GM21526 (cell line): ENCODE data around the gene EXOC3L1.

ENCODE experiments used
- ATAC-seq: cut with Tn5 transposase; IDR thresholded peaks from one replicate; pipeline ENCODE4 v1.9.1; 2021; ENCODE audit warnings: moderate library complexity; ENCODE audit not compliant: unreplicated experiment, low FRiP score

EXOC3L1 gene

GRCh38 chr16:67150047-67150832, 39.7 kb downstream of the EXOC3L1 start:
- ATAC-seq = no peak

- ATAC-seq = no peak
Observed at GRCh38 chr16:67149276-67150046, 40.5 kb downstream of the EXOC3L1 start.

DNA sequence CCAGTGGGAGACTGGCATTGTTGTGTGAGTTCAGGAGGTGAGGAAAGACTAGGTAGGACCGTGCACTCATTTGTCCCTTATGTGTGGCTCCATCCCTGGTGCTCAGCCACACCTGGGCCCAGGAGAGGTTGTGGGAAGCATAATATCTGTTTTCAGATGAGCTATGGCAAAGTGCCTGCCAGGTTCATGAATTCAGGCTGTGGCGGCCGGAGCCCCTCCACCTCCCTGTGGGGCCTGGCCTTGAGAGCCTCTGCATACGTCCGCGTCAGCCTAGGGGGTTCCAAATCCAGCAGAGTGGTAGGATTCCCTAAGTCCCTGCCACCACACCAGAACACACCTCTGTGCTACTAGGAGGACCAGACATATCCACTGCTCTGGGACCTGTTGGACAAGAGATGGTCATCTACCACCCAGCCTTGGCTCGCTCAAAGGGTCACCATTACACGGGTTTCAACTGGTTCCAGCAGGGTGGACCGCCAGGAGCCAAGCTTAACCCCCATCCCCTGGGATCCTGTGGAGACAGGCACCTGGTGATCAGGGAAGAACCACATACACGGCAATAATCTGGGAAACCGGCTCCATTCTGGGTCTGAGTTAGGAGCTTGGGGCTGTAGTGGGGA, 41.2 kb downstream of the EXOC3L1 start:
- ATAC-seq = no peak

DNA sequence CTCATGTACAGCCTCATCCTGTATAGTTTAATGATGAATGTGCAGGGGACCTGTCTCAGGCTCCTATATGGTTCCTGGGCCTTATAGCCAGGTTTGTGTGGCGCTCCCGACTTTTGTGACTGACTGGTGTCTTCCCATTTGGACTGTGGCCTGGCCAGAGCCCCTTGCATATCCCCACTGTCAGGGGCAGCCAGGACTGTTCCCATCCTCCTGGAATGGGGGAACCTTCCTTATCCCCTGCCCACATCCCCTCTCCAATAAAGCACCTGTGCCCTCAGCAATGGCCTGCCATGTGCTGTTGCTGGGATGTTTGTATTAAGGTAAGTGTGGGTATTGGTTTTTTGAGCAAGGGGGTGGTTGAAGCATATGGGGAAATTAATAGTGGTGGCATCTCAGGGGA, 41.7 kb downstream of the EXOC3L1 start:
- ATAC-seq = no peak

DNA sequence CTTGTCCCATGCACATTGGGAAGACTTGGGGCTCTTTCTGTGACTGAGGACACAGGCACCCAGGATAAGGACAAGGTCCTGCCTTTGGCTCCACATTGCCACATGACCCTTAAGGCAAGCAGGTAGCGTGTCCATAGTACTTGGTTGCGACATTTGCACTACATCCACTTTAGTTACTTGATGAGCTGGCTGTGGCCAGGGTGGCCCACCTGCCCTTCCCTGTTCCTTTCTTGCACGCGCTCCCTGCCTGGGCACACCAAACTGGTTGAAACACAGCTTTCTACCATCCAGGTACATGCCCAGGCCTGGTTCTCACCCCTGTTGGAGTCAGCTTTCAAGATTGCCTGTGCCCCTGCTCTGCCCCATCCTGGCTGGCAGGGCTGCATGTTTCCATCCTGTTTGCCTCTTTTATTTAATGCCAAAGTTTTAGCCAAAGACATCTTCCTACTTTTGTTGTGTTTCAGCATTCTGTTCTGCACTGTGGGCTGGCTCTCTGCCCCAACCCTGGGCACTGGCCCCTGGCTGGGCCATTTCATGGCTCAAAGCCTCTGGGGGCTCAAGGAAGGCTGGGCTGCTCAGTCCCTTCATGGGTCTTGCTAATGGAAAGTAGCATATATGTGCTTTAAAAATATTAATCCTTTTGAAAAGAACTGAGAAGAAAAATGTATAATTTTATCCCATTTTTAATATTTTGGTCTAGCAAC, 42.3 kb downstream of the EXOC3L1 start:
- no peak for ATAC-seq

- no peak for ATAC-seq
Observed at GRCh38 chr16:67146523-67147357, 43.2 kb downstream of the EXOC3L1 start.

GRCh38 chr16:67145746-67146145, 44.2 kb downstream of the EXOC3L1 start:
- ATAC-seq = no peak

DNA sequence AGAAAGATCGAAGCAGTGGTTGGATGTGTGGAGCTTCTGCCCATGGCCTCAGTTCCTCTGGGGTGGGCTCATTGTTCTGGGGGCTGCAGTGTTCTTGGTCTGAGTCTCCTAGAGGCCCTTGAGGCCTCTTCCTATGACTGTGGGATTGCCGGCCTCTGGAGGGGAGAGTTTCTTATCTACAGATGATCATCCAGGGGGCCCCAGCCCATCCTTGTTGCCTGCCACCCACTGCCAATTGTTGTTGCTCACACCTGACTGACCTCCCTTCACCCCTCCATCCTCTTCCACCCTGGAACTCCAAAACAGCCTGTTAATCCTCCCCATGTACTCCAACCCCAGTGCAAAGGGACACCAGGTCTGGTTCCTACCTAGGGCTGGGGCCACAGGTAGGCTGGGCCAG, 45.0 kb downstream of the EXOC3L1 start:
- ATAC-seq = no peak

GRCh38 chr16:67142342-67142741, 47.6 kb downstream of the EXOC3L1 start:
- ATAC-seq = no peak

GRCh38 chr16:67141391-67141790, 48.5 kb downstream of the EXOC3L1 start:
- no peak for ATAC-seq

GRCh38 chr16:67137605-67138004, 52.3 kb downstream of the EXOC3L1 start:
- ATAC-seq = no peak
